ENCODE results near the gene NPW.

GRCh38 chr16:1997494-1998359, 21.9 kb upstream of the NPW start:
- TF ChIP-seq EZH2 (IDR thresholded peaks at IDR 0.05; ENCODE audit: insufficient read depth, poor library complexity, severe bottlenecking) (no peak), EZH2phosphoT487 (IDR thresholded peaks at IDR 0.05; ENCODE audit: insufficient read depth, low read depth) (no peak)

All from GM23248 (cell line).